ENCODE measurements around the gene HAO1.

DNA sequence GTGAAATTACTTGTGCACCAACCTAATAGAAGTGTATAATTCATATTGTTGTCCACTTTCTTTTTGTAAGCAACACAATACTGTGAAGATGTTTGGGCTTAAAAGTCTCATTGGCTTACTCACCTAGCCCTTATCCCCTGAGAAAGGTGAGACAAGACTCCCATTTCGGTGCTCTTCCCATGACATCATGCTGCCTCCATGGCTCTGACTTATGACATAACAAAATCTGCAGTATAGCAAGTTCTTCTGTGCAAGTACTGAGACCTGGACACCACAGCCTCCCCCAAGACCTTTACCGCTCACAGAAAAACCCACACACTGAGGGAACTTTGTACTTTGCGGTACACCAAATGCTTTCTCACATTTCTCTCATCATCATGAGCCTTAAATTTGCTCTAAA is 50.5 kb downstream of the HAO1 start:
- TF ChIP-seq, protein P1, sequence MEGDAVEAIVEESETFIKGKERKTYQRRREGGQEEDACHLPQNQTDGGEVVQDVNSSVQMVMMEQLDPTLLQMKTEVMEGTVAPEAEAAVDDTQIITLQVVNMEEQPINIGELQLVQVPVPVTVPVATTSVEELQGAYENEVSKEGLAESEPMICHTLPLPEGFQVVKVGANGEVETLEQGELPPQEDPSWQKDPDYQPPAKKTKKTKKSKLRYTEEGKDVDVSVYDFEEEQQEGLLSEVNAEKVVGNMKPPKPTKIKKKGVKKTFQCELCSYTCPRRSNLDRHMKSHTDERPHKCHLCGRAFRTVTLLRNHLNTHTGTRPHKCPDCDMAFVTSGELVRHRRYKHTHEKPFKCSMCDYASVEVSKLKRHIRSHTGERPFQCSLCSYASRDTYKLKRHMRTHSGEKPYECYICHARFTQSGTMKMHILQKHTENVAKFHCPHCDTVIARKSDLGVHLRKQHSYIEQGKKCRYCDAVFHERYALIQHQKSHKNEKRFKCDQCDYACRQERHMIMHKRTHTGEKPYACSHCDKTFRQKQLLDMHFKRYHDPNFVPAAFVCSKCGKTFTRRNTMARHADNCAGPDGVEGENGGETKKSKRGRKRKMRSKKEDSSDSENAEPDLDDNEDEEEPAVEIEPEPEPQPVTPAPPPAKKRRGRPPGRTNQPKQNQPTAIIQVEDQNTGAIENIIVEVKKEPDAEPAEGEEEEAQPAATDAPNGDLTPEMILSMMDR (IDR thresholded peaks at IDR 0.05), result no peak
- no peak for TF ChIP-seq POLR2A (IDR thresholded peaks at IDR 0.05)
